WI38 (cell line): ENCODE results near the gene ZBED5.

ENCODE experiments used
- H3K4me3 ChIP-seq: 2 replicates; pipeline ENCODE4 v1.5.1; 2011; ENCODE audit warnings: low read depth, mild to moderate bottlenecking, control low read depth, low read length
- TF ChIP-seq, protein P1 (sequence below): IDR thresholded peaks from 2 replicates; pipeline ENCODE4 v1.5.1; 2012; ENCODE audit warnings: low read depth, mild to moderate bottlenecking, control low read depth, low read length

ZBED5 gene

DNA sequence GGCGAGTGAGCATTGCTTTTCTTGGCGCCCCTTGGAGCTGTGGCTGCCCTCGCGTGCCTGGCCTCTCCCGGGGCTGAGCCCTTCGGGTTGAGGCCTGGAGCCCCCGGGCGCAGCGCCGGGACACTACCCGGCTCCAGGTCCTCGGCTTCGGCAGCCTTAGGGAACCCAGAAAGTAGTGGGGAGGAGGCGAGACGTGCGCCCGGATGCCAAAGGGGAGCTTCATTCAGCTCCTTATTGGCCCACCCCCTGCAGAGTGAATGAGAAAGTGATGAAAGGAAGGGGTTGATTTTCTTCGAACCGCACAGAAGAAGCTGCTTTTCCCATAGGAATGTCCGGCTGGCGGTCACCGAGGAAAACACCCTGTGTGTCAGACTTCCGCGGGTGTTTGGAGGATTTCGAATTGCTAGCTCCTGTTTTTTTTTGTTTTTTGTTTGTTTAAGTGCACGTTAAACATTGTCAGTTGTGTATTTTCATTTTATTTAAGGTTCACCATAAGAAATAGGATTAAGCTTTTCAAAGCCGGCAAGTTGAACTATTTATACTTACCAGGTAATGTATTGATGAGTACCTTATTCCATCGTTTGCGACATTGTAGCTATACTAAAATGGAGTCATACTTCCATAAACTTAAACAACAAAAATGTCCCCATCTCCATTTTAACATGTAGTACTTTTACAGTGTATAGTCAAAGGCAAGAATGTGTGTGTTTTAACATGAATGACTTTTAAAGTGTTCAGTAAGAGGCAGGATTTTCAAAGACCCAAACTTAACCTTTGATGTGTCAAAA lies 48.3 kb downstream of the ZBED5 start:
- TF ChIP-seq, protein P1, sequence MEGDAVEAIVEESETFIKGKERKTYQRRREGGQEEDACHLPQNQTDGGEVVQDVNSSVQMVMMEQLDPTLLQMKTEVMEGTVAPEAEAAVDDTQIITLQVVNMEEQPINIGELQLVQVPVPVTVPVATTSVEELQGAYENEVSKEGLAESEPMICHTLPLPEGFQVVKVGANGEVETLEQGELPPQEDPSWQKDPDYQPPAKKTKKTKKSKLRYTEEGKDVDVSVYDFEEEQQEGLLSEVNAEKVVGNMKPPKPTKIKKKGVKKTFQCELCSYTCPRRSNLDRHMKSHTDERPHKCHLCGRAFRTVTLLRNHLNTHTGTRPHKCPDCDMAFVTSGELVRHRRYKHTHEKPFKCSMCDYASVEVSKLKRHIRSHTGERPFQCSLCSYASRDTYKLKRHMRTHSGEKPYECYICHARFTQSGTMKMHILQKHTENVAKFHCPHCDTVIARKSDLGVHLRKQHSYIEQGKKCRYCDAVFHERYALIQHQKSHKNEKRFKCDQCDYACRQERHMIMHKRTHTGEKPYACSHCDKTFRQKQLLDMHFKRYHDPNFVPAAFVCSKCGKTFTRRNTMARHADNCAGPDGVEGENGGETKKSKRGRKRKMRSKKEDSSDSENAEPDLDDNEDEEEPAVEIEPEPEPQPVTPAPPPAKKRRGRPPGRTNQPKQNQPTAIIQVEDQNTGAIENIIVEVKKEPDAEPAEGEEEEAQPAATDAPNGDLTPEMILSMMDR: no peak
- H3K4me3 ChIP-seq: peak overlapping the region; percentile 98

DNA sequence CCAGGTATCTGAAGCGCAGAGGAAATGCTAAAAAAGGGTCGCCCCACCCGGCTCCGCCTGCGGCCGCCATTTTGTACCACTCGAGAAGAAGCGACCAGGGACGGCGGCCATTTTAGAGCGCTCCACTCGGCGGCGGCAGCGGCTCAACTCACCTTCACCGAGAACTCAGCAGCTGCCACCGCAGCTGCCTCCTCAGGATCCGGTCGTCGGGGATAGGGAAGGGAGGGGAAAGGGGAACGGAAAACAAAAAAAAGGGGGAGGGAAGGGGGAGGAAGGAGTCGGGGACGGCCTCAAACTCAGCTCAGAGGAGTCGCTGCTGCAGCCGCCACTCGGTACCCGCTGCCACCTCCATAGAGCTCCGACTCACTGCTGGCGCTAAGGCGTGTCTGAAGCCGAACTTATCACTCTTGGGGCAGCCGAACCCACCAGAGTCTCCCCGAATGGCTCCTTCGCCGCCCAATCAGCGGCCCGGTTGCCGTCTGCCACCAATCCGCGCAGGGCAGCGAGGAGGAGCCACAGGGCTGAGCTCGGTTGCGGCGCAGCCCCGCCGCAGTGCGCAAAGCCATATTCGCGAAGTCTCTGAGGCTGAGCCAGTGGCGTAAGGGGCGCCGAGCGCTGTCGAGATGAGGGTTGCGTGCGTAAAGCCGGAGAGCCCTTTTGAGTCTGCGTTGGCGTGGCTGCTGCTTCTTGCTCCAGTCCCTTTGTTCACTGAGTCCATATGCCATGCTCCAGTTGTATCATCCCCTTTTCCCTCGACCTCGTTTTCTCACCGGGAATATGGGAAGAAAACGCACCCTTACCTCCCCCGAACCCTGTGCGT lies 49.1 kb downstream of the ZBED5 start, which contains the start of gene EIF4G2:
TSS of gene EIF4G2 (minus strand) at position 374 of the 820 bp plus-strand sequence.
- TF ChIP-seq, protein P1: no peak
- peak within 1 kb of the TSS; percentile 98 for H3K4me3 ChIP-seq

DNA sequence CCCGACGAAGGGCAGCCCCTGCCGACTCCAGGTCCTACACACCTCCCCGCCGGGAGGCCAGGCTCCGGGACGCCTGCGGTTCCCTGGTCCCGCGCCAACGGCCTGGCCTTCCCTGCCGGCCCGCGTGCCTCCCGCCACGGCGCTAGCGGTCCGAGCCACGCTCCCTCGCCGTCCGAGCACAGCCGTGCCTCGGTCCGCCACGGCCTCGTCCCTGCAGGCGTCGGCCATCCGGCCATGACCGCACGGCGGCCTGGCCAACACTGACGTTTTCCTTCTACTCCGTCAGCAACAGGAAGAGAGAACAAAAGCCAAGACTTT lies 49.7 kb downstream of the ZBED5 start:
- TF ChIP-seq, protein P1: no peak
- H3K4me3 ChIP-seq: peak overlapping the region; percentile 98

DNA sequence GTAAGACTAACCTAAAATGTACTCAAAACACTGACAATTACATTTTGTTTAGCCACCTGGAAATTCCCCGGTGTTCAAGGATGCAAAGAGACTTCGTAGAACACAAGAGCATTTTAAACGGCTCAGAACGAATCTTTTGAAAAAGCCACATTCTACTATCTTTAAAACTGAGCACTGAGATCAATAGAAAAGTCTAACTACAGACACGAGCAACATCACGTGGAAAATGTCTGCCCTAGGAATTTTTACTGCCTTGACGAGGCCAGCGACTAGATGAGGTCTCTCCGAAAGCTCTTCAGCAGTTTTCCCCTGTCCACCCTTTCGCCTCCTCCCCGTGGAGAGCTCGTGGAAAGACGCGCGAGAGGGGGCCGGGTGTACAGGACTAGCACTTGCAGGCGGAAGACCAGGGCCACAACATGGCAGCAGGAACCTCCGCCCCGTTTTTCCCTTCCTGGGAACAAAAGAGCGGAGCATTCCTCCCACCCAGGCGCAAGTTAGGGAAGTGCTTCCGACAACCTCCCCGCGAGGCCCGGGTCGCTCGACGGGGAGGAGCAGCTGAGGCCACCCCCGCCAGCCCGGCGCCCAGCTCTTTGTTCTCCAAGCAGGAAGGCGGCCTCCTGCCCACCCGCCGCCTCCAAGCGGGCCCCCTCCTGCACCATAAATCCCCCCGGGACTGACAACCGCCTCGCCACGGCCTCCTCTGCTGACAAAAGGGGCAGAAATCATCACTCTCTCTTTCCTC lies 50.2 kb downstream of the ZBED5 start:
- TF ChIP-seq, protein P1: no peak
- H3K4me3 ChIP-seq: peak overlapping the region; percentile 98

GRCh38 chr11:10806206-10806605 lies 51.6 kb downstream of the ZBED5 start:
- TF ChIP-seq, protein P1: no peak
- peak overlapping the region; percentile 98 for H3K4me3 ChIP-seq

DNA sequence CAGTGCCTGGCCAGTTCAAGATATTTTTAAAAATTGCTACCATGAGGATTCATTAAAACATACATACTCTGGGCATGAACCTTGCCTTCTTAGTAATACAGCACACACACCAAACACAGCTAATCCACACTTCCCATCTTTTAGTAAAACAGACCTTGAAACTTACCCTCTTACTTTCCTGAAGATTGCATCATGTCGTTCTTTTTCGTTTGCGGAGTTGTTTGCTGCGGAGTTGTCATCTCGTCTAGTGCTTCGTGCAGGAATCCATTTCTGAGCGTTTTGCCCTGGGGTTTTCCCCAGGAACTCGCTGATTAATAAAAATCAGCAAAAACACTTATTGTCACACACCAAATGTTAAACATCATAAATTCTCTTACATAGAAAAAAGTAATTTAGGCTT lies 52.1 kb downstream of the ZBED5 start:
- TF ChIP-seq, protein P1: no peak
- H3K4me3 ChIP-seq: no peak overlapping the region
